MM.1S (cell line): ENCODE measurements around the gene NNT.

Source experiments
- EZH2 ChIP-seq: fragments of 300-600 bp; sonication (generic); optimal IDR thresholded peaks from 2 replicates; pipeline ENCODE3; 2017; ENCODE audit warnings: low read depth, mild to moderate bottlenecking, antibody characterized with exemption, low read length, mixed read lengths
- EZH2phosphoT487 ChIP-seq: fragments of 300-600 bp; sonication (generic); IDR thresholded peaks from 2 replicates; pipeline ENCODE4 v1.6.1; 2018; ENCODE audit warnings: antibody characterized with exemption, low read length
- TF ChIP-seq, protein P1 (sequence below): fragments of 300-600 bp; sonication (generic); IDR thresholded peaks from 2 replicates; pipeline ENCODE4 v1.5.1; 2016; ENCODE audit warnings: antibody characterized with exemption, low read length, mixed read lengths

DNA sequence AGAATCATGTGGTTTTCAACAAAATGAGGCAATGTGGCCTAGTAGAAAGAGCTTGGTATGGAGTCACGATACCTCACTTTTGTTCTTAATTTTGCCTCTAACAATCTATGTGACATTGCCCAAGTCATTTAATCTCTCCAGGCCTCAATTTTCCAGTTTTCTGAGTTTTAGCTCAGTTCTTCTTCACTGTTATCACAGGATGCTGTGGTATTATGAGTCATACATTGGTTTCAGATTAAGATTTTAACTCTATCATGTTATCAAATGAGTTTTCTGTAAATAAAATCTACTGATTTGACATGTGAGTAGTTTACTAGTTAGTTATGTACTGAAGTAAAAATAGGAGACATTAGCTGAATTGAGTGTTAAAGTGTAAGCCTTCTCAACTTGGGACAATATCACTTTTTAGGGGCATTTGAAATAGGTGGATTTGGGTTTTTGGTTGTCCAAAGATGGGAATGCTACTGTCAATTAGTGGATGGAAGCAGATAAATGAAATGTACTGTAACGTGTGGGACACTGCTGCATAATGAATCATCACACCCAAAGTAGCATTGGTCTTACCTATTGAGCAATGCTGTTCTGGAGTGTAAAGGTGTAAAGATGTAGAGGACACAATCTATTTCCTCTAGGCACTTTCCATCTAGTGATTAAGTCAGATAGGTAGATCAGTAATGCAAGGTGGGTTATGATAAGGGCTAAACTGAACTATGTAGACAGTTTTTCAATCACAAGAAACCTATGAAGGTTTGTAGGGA lies 73.3 kb downstream of the NNT start:
- TF ChIP-seq, protein P1, sequence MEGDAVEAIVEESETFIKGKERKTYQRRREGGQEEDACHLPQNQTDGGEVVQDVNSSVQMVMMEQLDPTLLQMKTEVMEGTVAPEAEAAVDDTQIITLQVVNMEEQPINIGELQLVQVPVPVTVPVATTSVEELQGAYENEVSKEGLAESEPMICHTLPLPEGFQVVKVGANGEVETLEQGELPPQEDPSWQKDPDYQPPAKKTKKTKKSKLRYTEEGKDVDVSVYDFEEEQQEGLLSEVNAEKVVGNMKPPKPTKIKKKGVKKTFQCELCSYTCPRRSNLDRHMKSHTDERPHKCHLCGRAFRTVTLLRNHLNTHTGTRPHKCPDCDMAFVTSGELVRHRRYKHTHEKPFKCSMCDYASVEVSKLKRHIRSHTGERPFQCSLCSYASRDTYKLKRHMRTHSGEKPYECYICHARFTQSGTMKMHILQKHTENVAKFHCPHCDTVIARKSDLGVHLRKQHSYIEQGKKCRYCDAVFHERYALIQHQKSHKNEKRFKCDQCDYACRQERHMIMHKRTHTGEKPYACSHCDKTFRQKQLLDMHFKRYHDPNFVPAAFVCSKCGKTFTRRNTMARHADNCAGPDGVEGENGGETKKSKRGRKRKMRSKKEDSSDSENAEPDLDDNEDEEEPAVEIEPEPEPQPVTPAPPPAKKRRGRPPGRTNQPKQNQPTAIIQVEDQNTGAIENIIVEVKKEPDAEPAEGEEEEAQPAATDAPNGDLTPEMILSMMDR: no peak
- TF ChIP-seq EZH2 (no peak), EZH2phosphoT487 (no peak)
